ENCODE measurements around the gene ARMC9. TPM values are rescaled to one million over a fixed set of nuclear protein-coding genes. Genes with fewer than 3 reads are reported as not detected.

ARMC9 gene
- polyA plus RNA-seq, 6 donors from 2014 or later: 0.29 to 0.71 (median 0.64) TPM; not detected in 1

DNA sequence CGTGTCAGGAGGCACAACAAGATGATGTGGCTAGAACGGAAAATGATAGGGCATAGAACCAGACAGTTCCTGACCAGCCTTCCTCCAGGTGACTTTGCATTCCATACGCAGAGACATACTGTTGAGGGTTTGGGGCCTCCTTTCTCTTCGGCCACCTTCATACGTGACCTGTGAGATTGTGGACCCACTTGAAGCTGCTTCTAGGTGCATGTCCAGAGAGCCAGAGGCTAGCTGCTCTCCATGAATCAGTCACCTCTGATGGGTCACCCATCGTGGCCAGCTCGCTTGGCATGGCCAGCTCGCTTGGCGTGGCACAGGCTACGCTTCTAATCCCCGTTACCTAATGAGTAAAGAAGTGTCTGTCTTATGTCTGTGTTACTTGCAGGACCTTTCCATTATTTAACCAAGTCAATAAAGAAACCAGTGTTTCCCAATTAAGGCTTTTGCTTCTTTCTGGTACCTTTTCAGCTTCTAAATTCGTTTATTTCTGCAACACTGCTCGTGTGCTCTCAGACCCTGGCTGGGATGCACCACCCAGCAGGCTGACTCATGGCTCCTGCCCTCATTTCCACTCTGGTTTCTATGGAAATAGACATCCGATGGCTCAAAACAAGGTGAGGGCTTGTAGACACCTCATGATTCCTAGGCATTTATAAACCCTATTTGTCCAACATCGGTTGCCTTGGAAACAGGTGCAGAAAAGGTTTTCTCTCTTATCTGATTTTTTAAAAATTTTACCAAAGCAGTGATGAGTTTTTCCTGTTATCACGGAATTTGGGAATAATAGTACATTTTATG, 110.4 kb downstream of the ARMC9 start:
- no peaks in the 10 kb centered on the region for H3K9me3 Mint-ChIP-seq
- no peaks in the 10 kb centered on the region for H3K27me3 Mint-ChIP-seq
- H3K4me3 Mint-ChIP-seq: no peak overlapping the region
- no peaks in the 10 kb centered on the region for H3K36me3 Mint-ChIP-seq
- H3K27ac Mint-ChIP-seq: no peak overlapping the region
- H3K4me1 Mint-ChIP-seq: peaks cover 27 to 47% (median 30%) of the 10 kb centered on the region in 3 donors
- ATAC-seq (ENCODE audit: low read depth in 2 of 2) (no peak), DNase-seq (no peak)

DNA sequence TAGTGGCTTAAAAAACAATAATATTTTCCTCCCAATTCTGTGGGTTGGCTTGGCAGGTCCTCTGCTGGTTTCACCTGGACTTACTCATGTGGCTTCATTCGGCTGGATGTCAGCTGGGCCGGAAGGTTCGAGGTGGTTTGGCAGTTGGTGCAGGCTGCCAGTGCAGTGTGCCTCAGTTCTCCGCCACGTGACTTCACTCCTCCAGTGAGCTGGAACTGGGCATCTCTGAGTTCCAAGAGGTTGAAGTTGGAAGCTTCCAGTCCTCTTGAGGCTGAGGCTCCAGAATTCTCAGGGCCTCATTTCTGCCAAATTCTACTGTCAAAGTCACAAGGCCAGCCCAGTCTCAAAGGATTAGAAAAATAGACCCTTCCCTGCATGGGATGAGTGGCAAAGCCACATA, 113.6 kb downstream of the ARMC9 start:
- Mint-ChIP-seq H3K27me3 (no peaks in the 10 kb centered on the region), H3K4me3 (peak overlapping the region in 2 of 8 donors; percentile 20 to 54)

DNA sequence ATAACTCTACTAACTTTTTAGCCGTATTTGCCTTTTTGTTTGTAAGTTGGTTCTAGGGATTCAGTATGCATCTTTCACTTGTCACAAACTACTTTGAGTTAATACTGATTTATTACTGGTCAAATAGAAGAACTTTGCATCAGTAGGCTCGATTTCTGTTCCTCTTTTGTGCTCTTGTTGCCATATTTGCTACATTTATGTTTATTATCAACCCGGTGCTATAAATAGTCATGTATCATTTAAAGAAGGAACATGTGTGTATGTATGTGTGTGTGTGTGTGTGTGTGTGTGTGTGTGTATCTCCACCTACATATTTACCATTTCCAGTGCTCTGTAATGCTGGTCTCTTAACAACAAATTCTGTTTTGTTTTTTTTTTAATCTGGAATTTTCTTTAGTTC, 117.5 kb downstream of the ARMC9 start:
- DNase-seq (peak; percentile 77), ATAC-seq (ENCODE audit: low read depth in 2 of 2) (peak; percentile 81 to 82)
- Mint-ChIP-seq H3K4me3 (peak overlapping the region; percentile 33 to 89 (median 70)), H3K27me3 (no peaks in the 10 kb centered on the region), H3K36me3 (peaks cover 7 to 24% of the 10 kb centered on the region in 2 donors), H3K4me1 (peaks cover 51 to 68% (median 66%) of the 10 kb centered on the region in 3 donors), H3K9me3 (peaks cover 11 to 35% (median 25%) of the 10 kb centered on the region in 7 donors), H3K27ac (peak overlapping the region; percentile 75 to 92 (median 91))

More for the DNA sequence above, 113.6 kb downstream of the ARMC9 start:
- peaks cover 4 to 15% (median 10%) of the 10 kb centered on the region in 7 donors for H3K9me3 Mint-ChIP-seq
- no peak for DNase-seq
- ATAC-seq (ENCODE audit: low read depth in 2 of 2): no peak
- peaks cover 0 to 6% of the 10 kb centered on the region in 2 donors for H3K36me3 Mint-ChIP-seq
- peak overlapping the region in 4 of 6 donors; percentile 32 to 87 (median 82) for H3K27ac Mint-ChIP-seq
- peaks cover 40 to 70% (median 49%) of the 10 kb centered on the region in 3 donors for H3K4me1 Mint-ChIP-seq

DNA sequence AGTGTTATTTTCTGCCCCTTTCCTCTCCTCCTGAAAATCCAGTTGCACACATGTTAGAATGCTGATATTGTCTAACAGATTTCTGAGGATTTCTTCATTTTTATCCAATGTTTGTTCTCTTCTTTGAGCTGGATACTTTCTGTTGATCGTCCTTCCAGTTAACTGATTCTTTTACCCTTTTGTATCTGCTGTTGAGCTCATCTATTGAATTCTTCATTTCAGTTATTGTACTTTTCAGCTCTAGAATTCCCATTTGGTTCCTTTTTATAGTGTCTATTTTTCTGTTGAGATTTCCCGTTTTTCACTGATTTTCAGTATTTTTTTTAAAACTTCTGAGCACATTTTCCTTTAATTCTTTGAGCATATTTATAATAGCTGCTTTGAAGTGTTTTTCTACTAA, 119.1 kb downstream of the ARMC9 start:
- peaks cover 7 to 24% of the 10 kb centered on the region in 2 donors for H3K36me3 Mint-ChIP-seq
- H3K4me3 Mint-ChIP-seq: peak overlapping the region in 3 of 8 donors; percentile 9 to 59 (median 37)
- DNase-seq (no peak), ATAC-seq (ENCODE audit: low read depth in 2 of 2) (no peak)
- H3K4me1 Mint-ChIP-seq: peaks cover 49 to 69% (median 68%) of the 10 kb centered on the region in 3 donors
- H3K27me3 Mint-ChIP-seq: no peaks in the 10 kb centered on the region
- H3K9me3 Mint-ChIP-seq: peaks cover 11 to 35% (median 25%) of the 10 kb centered on the region in 7 donors
- H3K27ac Mint-ChIP-seq: peak overlapping the region in 3 of 6 donors; percentile 71 to 91 (median 78)

DNA sequence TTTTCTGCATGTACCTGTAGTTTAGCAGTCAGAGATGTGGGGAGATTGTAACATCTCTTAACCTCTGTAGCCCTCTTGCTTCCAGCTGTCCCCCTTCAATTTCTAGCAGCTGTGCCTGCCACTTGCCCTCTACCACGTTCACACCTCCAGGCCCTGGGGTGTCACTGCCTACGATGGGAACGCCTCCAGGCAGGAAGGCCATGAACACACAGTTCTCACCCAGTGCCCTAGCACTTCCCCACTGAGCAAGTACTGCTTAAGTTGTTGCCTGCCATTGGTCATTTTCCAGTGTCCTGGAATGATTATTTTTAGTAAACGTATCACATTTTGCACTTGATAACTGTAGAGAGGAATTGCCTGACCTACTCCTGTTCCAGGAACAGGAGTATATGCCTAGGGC, 120.0 kb downstream of the ARMC9 start:
- no peak for ATAC-seq (ENCODE audit: low read depth in 2 of 2)
- peak overlapping the region in 3 of 6 donors; percentile 0 to 96 (median 34) for H3K27ac Mint-ChIP-seq
- peaks cover 44 to 75% (median 70%) of the 10 kb centered on the region in 3 donors for H3K4me1 Mint-ChIP-seq
- no peaks in the 10 kb centered on the region for H3K27me3 Mint-ChIP-seq
- peak overlapping the region in 1 of 8 donors; percentile 8 for H3K4me3 Mint-ChIP-seq
- DNase-seq: no peak
- H3K9me3 Mint-ChIP-seq: peaks cover 11 to 35% (median 25%) of the 10 kb centered on the region in 7 donors
- H3K36me3 Mint-ChIP-seq: peaks cover 7 to 24% of the 10 kb centered on the region in 2 donors

DNA sequence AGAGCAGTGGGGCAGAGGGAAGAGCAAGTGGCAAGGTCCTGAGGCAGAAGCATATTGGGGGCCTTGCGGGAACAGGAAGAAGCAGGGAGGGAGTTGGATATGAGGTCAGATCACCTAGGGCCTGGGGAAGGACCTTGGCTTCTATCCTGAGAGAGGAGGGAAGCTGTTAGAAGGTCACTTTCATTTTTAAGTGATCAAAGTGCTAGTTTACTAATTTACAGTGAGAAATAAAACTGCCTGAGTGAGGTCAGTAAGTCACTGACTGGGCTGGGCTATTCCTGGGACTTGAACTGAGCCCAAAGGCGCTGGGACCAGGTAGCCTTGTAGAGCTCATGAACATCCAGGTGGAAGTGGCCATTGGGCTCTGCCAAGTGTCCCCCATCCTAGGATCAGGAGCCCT, 120.5 kb downstream of the ARMC9 start:
- H3K27ac Mint-ChIP-seq: peak overlapping the region in 2 of 6 donors; percentile 5 to 89
- H3K4me3 Mint-ChIP-seq: peak overlapping the region in 1 of 8 donors; percentile 14
- no peaks in the 10 kb centered on the region for H3K27me3 Mint-ChIP-seq
- peaks cover 42 to 73% (median 65%) of the 10 kb centered on the region in 3 donors for H3K4me1 Mint-ChIP-seq
- no peak for ATAC-seq (ENCODE audit: low read depth in 2 of 2)
- H3K9me3 Mint-ChIP-seq: peaks cover 11 to 35% (median 25%) of the 10 kb centered on the region in 7 donors
- H3K36me3 Mint-ChIP-seq: peaks cover 7 to 24% of the 10 kb centered on the region in 2 donors
- no peak for DNase-seq

DNA sequence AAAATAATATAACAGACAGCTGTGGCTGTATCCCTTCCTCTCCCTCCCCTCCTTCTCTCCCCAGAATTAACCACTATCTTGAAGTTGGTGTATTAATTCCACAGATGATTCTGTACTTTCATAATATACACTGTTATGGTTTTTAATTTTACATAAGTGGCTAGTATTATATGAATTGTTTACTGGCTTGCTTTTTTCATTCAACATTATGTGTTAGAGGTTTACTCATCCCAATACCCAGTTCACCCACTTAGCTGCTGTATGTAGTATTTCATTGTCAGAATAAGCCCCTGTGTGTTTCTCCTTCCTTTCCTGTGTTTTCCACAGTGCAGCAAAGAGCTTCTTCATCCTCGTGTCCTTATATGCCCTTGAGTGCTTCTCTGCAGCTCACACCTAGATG, 121.4 kb downstream of the ARMC9 start:
- H3K4me1 Mint-ChIP-seq: peaks cover 38 to 65% (median 56%) of the 10 kb centered on the region in 3 donors
- H3K9me3 Mint-ChIP-seq: peaks cover 11 to 35% (median 25%) of the 10 kb centered on the region in 7 donors
- no peak for ATAC-seq (ENCODE audit: low read depth in 2 of 2)
- no peaks in the 10 kb centered on the region for H3K27me3 Mint-ChIP-seq
- peak overlapping the region in 1 of 8 donors; percentile 5 for H3K4me3 Mint-ChIP-seq
- peak overlapping the region in 3 of 6 donors; percentile 16 to 78 (median 39) for H3K27ac Mint-ChIP-seq
- peaks cover 7 to 24% of the 10 kb centered on the region in 2 donors for H3K36me3 Mint-ChIP-seq
- DNase-seq: no peak

DNA sequence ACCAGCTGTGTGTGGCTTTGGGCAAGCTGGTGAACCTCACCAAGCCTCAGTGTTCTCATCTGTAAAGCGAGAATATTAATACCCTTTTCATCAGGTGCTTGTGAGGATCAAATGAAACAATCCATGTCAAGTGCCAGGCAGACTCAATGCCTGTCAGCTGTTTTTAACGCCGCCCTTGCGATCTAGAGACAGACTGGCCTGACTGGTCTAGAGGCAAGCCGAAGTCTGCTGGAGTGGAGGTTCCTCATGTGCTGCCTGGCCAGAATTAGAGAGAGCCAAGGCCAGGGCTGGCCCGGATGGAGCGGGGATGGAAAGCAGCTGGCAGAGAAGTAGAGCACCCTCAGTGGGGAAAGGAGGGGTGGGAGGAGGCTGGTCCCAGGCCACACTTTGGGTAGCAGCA, 122.6 kb downstream of the ARMC9 start:
- Mint-ChIP-seq H3K27me3 (no peaks in the 10 kb centered on the region), H3K9me3 (peaks cover 8 to 31% (median 21%) of the 10 kb centered on the region in 7 donors), H3K36me3 (peaks cover 7 to 19% of the 10 kb centered on the region in 2 donors), H3K4me3 (peak overlapping the region in 3 of 8 donors; percentile 19 to 68 (median 53)), H3K4me1 (peaks cover 32 to 59% (median 47%) of the 10 kb centered on the region in 3 donors), H3K27ac (peak overlapping the region in 5 of 6 donors; percentile 66 to 96 (median 91))
- ATAC-seq (ENCODE audit: low read depth in 2 of 2) (no peak), DNase-seq (no peak)

DNA sequence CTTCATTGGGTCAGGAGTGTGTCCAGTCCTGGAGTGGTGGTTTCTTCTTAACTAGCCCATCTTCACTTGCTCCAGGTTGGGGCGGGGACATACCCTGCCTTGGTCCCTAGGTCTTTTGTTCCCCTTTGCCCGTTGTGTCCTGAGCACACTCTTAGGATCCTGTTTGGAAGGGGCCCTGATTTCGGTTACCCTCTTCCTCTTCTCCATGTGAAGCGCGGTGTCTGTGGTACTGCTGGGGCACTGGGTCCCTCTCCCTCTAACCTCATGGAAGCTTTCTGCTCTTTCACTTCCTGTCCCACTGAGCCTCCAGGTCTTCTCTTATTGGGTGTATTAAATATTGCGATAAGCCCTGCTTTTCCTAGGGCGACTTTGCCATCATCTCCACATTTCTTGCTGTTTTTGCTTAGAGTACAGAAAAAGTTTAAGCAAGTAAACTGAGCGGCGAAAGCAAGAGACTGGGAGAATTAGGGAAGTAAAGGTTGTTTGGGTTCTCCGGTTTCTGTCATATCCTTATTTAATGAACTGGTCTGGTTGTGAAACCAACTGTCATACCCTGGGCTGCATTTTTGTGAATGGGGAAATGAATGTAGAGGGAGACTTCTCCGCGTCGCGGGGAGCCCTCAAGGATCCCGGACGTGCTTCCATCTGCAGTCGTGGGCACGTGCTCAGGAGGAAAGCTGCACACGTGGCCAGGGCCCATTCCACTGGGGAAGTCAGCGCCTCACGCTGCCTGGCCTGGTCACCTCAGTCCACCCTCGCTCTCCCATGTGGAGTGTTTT, 123.3 kb downstream of the ARMC9 start:
- H3K27me3 Mint-ChIP-seq: no peaks in the 10 kb centered on the region
- DNase-seq (peak; percentile 66), ATAC-seq (ENCODE audit: low read depth in 2 of 2) (peak; percentile 97)
- H3K9me3 Mint-ChIP-seq: peaks cover 8 to 24% (median 17%) of the 10 kb centered on the region in 7 donors
- peak overlapping the region; percentile 6 to 85 (median 72) for H3K4me3 Mint-ChIP-seq
- peak overlapping the region; percentile 52 to 94 (median 88) for H3K27ac Mint-ChIP-seq
- H3K36me3 Mint-ChIP-seq: peaks cover 7 to 18% of the 10 kb centered on the region in 2 donors
- peaks cover 28 to 54% (median 41%) of the 10 kb centered on the region in 3 donors for H3K4me1 Mint-ChIP-seq

DNA sequence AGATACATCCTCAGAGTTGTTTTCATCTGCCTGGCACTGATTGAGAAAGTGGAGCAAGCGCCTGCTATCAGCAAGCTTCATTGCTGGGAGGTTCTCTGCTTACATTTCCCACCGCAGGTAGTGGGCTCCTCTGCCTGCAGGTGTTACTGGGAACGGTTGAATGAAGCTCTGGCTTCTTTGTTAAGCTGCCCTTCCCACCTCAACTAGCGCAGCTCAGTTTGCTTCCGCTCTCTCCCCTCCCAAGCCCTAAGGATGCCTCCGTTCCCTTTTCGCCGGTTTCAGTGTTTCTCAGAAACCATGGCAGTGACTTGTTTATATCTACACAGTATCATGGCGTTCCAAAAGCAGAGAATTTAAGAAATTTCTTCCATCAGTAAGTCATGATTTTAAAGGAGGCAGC, 124.9 kb downstream of the ARMC9 start:
- H3K27ac Mint-ChIP-seq: peak overlapping the region in 1 of 6 donors; percentile 47
- peaks cover 0 to 5% of the 10 kb centered on the region in 2 donors for H3K36me3 Mint-ChIP-seq
- peaks cover 19 to 41% (median 37%) of the 10 kb centered on the region in 3 donors for H3K4me1 Mint-ChIP-seq
- peak overlapping the region in 2 of 8 donors; percentile 17 to 22 for H3K4me3 Mint-ChIP-seq
- H3K27me3 Mint-ChIP-seq: no peaks in the 10 kb centered on the region
- peaks cover 0 to 10% (median 4%) of the 10 kb centered on the region in 7 donors for H3K9me3 Mint-ChIP-seq
- DNase-seq (no peak), ATAC-seq (ENCODE audit: low read depth in 2 of 2) (no peak)

DNA sequence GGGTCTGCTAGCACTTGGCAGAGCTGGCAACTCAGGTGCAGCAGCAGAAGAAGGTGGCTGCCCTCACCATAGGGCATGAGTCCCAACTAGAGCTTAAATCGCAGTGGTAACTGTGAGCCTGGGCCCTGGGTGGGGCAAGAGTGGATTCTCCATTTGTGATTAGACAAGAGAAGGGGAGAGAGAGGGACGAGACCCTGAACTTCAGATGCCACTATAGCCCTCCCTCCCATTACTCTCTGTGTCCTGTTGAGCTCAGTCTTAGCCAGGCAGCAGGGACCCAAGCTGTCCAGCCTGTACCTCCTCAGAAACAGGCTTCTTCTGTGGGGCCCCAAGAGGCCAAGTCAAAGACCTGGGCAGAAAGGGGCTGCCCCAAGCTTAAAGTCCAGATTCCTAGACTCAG, 127.4 kb downstream of the ARMC9 start:
- Mint-ChIP-seq H3K4me3 (peak overlapping the region in 1 of 8 donors; percentile 29), H3K27me3 (no peaks in the 10 kb centered on the region), H3K4me1 (peaks cover 8 to 27% (median 26%) of the 10 kb centered on the region in 3 donors), H3K9me3 (no peaks in the 10 kb centered on the region), H3K27ac (no peak overlapping the region), H3K36me3 (no peaks in the 10 kb centered on the region)
- DNase-seq: no peak
- ATAC-seq (ENCODE audit: low read depth in 2 of 2): no peak

DNA sequence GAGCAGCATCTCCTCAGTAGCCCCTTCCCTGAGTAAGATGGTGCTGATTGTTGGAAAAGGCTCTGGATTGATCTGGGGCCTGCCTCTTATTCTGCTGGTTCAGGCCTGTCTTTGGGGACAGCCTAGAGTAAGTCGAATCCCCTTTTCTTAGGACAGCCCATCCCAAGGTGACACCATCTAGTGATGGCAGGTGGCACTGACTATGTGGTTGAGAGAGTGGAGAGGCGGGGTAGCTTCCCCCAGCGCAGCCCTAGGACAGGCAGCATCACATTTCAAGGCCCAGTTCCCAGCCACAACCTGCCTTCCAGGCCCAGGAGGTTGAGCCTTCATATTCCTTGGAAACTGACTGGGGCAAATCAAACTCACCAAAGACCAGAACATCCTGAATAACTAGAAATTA, 128.0 kb downstream of the ARMC9 start:
- no peak overlapping the region for H3K4me3 Mint-ChIP-seq
- no peak overlapping the region for H3K27ac Mint-ChIP-seq
- H3K36me3 Mint-ChIP-seq: no peaks in the 10 kb centered on the region
- H3K27me3 Mint-ChIP-seq: no peaks in the 10 kb centered on the region
- peaks cover 8 to 21% (median 21%) of the 10 kb centered on the region in 3 donors for H3K4me1 Mint-ChIP-seq
- no peaks in the 10 kb centered on the region for H3K9me3 Mint-ChIP-seq
- no peak for ATAC-seq (ENCODE audit: low read depth in 2 of 2)
- no peak for DNase-seq

DNA sequence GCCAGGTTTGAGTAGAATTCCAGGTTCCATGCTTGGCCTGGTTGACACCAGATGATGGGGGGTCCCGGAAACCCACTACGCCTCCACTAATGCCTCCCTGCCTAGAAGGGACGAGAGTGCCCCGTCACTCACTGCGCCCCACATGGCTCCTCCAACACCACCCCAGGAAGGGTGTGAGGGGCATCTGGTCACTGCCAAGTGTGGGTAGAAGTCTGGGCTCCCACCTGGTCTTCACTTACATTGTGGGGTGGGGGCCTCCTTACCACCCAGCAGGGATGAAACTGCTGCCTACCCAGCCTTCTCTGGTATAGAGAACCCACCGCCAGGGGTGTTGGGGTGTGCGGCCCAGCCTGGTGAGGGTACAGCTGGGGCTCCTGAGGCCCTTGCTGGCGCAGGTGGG, 131.9 kb downstream of the ARMC9 start:
- H3K27me3 Mint-ChIP-seq: no peaks in the 10 kb centered on the region
- no peak overlapping the region for H3K27ac Mint-ChIP-seq
- DNase-seq: no peak
- ATAC-seq (ENCODE audit: low read depth in 2 of 2): no peak
- H3K4me1 Mint-ChIP-seq: no peaks in the 10 kb centered on the region
- no peaks in the 10 kb centered on the region for H3K36me3 Mint-ChIP-seq
- no peak overlapping the region for H3K4me3 Mint-ChIP-seq
- H3K9me3 Mint-ChIP-seq: no peaks in the 10 kb centered on the region
